Measurements from ENCODE around the gene TRIM27.
A peak's percentile ranks its signal among the peaks of the same experiment; 100 is the strongest.
"Not testable (repeated sequence)": the region's sequence is repeated elsewhere in the genome, so short reads cannot be mapped to it uniquely, and the experiment has no call there.

Gene TRIM27

DNA sequence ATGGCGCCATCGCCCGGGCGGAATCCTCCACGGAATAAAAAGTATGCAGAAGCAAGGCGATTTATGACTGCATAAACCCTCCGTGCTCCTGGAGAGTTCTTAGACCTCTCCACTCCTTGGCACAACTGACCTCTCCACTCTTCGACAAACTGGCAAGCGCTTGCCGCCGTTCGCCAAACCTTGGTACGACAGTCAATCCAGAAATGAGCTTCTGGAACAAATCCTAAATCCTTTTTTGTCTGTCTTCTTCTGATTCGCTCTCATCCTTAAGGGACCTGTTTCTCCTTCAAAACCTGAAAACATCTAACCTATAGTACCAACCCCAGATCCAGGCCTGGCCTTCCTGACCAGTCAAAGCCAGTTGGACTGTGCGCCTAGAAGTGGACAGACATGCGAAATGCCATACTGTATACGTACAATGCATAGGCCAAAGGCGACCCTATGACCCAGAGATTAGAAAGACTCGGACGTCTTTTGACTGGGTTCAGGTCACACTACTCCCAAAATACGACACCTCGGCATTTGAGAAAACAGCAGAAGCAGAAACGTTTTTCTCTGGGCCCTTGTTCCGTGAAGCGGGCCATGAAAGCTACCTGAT is 59.4 kb downstream of the TRIM27 start:
- no peak for DNase-seq (ENCODE audit: low spot score)

- peak; percentile 87 for DNase-seq (ENCODE audit: low spot score)
Measured at GRCh38 chr6:28863604-28864325, 60.0 kb downstream of the TRIM27 start.

DNA sequence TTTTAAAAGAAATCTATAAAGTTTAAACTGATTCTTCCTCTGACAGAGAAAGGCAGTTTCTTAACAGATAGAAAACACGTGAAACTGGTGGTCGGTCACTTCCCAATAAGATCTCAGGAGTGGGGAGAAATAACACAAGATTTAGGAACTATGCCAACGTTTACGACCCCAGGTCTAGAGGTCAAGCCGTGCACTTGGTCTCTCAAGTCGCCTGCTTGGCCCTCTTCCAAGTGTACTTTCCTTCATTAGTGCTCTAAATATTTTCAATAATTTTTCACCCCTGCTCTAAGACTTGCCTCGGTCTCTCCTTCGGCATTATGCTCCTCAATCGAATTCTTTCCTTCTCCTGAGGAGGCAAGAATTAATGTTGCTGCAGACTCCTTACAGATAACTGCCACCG is 61.7 kb downstream of the TRIM27 start:
- no peak for DNase-seq (ENCODE audit: low spot score)

GRCh38 chr6:28861339-28861738 is 62.4 kb downstream of the TRIM27 start:
- no peak for DNase-seq (ENCODE audit: low spot score)

- no peak for DNase-seq (ENCODE audit: low spot score)
Measured at GRCh38 chr6:28860581-28860980, 63.2 kb downstream of the TRIM27 start.

DNA sequence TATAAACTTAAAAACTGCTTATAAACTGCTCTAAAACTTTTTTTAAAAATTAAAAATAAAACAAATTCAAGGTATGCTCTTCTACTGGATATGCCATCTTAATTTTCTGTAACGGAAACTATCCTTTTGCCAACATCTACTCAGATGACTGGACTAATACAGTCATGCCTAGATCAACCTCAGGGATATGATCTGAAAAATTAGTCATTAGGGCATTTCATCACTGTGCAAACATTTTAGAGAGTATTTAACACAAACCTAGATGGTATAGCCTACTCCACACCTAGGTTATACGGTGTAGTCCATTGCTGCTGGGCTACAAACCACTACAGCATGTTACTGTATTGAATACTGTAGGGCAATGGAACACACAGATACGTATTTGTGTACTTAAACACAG is 64.8 kb downstream of the TRIM27 start:
- no peak for DNase-seq (ENCODE audit: low spot score)

DNA sequence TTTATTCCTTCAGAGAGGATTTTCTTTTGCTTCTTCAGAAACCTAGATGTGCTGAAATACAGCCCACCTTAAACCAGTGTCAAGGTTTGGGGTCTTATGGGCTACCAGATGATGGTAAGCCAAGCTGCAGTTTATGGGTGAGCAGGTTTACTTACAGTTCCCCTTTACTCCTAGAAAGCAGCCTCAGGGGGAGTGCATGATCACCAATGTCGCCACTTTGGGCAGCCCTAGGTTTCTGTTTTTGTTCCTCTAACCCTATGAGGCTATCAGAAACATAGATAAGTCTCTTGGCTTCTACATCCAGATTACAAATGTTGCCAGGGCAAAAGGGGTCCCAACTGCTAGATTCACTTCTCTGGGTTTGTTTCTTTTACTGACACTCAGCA is 67.2 kb downstream of the TRIM27 start:
- no peak for DNase-seq (ENCODE audit: low spot score)

DNA sequence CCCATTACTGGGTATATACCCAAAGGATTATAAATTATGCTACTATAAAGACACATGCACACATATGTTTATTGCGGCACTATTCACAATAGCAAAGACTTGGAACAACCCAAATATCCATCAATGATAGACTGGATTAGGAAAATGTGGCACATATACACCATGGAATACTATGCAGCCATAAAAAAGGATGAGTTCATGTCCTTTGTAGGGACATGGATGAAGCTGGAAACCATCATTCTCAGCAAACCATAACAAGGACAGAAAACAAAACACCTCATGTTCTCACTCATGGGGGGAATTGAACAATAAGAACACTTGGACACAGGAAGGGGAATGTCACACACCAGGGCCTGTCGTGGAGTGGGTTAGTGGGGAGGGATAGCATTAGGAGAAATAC is 69.4 kb downstream of the TRIM27 start:
- DNase-seq (ENCODE audit: low spot score) = not testable (repeated sequence)

Data from ecto neural progenitor cell (in vitro differentiated cells).